HepG2 (cell line): Measurements from ENCODE around the gene NARF. TPM values are rescaled to one million over a fixed set of nuclear protein-coding genes. Genes with fewer than 3 reads are reported as not detected.

Source experiments
- KLF11 ChIP-seq: IDR thresholded peaks from 2 replicates; pipeline ENCODE4 v1.6.1; 2016; ENCODE audit warnings: missing compliant biosample characterization
- TGIF2 ChIP-seq: IDR thresholded peaks from 2 replicates; pipeline ENCODE4 v1.6.1; 2016; ENCODE audit warnings: control low read depth, missing compliant biosample characterization
- ZNF20 ChIP-seq: sonication (generic); formaldehyde crosslinking; IDR thresholded peaks from 2 replicates; pipeline ENCODE4 v1.4.0; 2020; ENCODE audit warnings: mild to moderate bottlenecking, moderate library complexity, missing genetic modification reagents
- ZNF703 ChIP-seq: sonication (generic); formaldehyde crosslinking; IDR thresholded peaks from 2 replicates; pipeline ENCODE4 v1.5.1; 2020; ENCODE audit warnings: missing genetic modification reagents, mild to moderate bottlenecking, moderate library complexity, borderline replicate concordance
- ZNF772 ChIP-seq: sonication (generic); formaldehyde crosslinking; IDR thresholded peaks from 2 replicates; pipeline ENCODE4 v1.5.0; 2020; ENCODE audit warnings: mild to moderate bottlenecking, missing genetic modification reagents
- polyA plus RNA-seq, 8 experiments: library from polyadenylated mRNA; depleted of rRNA in 3 of 8; stranded (reverse) in 7 of 8; unstranded in 1 of 8; fragments of >200 nt; fragmentation: Illumina TruSeq in 4 of 8; extraction: Trizol in 4 of 8; gene quantifications; 2 replicates each; pipeline versions ENCODE4 v1.2.1 to v1.2.3, GENCODE V29; 2011 to 2016; ENCODE audit warnings: low read depth in 4 of 8, missing spikeins in 1 of 8, mixed read lengths in 1 of 8; ENCODE audit not compliant: insufficient read depth in 1 of 8
- total RNA-seq, 5 experiments: library from RNA; depleted of rRNA; stranded (reverse); fragments of >200 nt; fragmentation: Illumina TruSeq; extraction: Trizol; gene quantifications; 2 replicates each; pipeline ENCODE4 v1.2.3, GENCODE V29; 2016; ENCODE audit warnings: low read depth in 1 of 5
- TF ChIP-seq, protein P1 (sequence below): sonication (generic); formaldehyde crosslinking; IDR thresholded peaks from 2 replicates; pipeline ENCODE4 v1.8.1; 2023; ENCODE audit warnings: mild to moderate bottlenecking, inconsistent platforms, moderate library complexity, missing genetic modification reagents, borderline replicate concordance
- TF ChIP-seq, protein P2 (sequence below): sonication (generic); formaldehyde crosslinking; IDR thresholded peaks from 2 replicates; pipeline ENCODE4 v1.5.0; 2020; ENCODE audit warnings: missing genetic modification reagents
- TF ChIP-seq, protein P3 (sequence below): sonication (generic); formaldehyde crosslinking; IDR thresholded peaks from 2 replicates; pipeline ENCODE4 v1.4.0; 2020; ENCODE audit warnings: missing genetic modification reagents
- TF ChIP-seq, protein P4 (sequence below): sonication (generic); formaldehyde crosslinking; IDR thresholded peaks from 2 replicates; pipeline ENCODE4 v1.5.0; 2020; ENCODE audit warnings: mild to moderate bottlenecking, missing genetic modification reagents, borderline replicate concordance
- TF ChIP-seq, protein P5 (sequence below): sonication (generic); formaldehyde crosslinking; IDR thresholded peaks from 2 replicates; pipeline ENCODE4 v1.4.0; 2020; ENCODE audit warnings: missing genetic modification reagents, borderline replicate concordance

The NARF gene
- total and polyA plus RNA-seq, 2 of the 13 experiments (the other 11 are each of a cell fraction or from before 2014, with no cell fraction given) = 61.1 to 144 TPM

DNA sequence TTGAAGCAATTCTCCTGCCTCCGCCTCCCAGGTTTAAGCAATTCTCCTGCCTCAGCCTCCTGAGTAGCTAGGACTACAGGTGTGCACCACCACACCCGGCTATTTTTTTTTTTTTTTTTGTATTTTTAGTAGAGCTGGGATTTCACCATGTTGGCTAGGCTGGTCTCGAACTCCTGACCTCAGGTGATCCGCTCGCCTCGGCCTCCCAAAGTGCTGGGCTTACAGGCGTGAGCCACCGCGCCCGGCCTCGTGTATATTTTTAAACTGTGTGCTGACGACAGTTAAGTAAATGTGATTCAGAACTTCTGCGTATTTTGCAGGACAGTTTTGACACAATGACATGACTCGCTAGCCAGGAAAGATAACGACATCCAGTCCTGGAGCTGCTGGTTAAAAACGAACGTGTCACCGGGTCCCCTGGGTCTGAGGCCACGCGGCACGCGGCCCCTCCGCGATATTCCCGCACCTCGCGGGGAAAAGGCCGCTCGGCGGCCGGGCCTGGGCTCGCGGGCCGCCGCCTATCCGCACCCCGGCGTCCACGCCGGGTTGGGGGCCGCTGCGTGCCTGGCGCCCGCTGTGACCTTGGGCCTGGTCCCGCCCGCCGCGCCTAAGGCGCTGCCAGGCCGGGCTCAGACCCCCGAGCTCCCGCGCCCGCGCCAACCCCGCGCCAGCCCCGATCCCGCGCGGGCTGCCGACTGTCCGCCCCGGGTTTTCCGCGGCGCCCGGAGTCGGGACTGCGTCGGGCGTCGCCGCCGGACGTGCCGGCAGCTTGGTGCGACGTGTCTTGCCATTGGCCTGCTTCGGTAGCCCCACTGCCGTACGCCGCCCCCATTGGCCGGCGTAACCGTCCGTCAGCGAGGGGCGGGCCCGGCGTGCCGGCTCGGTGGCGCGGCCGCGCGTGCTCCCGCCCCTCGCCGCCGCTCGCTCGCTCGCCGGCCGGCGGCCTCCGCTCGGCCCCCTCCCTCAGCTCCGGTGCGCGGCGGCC is 60.6 kb downstream of the NARF start, which contains the start of gene FOXK2 (continued):
- TF ChIP-seq, protein P1, sequence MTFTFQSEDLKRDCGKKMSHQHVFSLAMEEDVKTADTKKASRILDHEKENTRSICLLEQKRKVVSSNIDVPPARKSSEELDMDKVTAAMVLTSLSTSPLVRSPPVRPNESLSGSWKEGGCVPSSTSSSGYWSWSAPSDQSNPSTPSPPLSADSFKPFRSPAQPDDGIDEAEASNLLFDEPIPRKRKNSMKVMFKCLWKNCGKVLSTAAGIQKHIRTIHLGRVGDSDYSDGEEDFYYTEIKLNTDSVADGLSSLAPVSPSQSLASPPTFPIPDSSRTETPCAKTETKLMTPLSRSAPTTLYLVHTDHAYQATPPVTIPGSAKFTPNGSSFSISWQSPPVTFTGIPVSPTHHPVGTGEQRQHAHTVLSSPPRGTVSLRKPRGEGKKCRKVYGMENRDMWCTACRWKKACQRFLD (CRISPR knock-in tag) = peak; percentile 55; the same call in 1 of the 2 replicates
- TF ChIP-seq, protein P2, sequence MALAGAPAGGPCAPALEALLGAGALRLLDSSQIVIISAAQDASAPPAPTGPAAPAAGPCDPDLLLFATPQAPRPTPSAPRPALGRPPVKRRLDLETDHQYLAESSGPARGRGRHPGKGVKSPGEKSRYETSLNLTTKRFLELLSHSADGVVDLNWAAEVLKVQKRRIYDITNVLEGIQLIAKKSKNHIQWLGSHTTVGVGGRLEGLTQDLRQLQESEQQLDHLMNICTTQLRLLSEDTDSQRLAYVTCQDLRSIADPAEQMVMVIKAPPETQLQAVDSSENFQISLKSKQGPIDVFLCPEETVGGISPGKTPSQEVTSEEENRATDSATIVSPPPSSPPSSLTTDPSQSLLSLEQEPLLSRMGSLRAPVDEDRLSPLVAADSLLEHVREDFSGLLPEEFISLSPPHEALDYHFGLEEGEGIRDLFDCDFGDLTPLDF (CRISPR knock-in tag) = peak; percentile 56; the same call in 1 of the 2 replicates
- TF ChIP-seq, protein P3, sequence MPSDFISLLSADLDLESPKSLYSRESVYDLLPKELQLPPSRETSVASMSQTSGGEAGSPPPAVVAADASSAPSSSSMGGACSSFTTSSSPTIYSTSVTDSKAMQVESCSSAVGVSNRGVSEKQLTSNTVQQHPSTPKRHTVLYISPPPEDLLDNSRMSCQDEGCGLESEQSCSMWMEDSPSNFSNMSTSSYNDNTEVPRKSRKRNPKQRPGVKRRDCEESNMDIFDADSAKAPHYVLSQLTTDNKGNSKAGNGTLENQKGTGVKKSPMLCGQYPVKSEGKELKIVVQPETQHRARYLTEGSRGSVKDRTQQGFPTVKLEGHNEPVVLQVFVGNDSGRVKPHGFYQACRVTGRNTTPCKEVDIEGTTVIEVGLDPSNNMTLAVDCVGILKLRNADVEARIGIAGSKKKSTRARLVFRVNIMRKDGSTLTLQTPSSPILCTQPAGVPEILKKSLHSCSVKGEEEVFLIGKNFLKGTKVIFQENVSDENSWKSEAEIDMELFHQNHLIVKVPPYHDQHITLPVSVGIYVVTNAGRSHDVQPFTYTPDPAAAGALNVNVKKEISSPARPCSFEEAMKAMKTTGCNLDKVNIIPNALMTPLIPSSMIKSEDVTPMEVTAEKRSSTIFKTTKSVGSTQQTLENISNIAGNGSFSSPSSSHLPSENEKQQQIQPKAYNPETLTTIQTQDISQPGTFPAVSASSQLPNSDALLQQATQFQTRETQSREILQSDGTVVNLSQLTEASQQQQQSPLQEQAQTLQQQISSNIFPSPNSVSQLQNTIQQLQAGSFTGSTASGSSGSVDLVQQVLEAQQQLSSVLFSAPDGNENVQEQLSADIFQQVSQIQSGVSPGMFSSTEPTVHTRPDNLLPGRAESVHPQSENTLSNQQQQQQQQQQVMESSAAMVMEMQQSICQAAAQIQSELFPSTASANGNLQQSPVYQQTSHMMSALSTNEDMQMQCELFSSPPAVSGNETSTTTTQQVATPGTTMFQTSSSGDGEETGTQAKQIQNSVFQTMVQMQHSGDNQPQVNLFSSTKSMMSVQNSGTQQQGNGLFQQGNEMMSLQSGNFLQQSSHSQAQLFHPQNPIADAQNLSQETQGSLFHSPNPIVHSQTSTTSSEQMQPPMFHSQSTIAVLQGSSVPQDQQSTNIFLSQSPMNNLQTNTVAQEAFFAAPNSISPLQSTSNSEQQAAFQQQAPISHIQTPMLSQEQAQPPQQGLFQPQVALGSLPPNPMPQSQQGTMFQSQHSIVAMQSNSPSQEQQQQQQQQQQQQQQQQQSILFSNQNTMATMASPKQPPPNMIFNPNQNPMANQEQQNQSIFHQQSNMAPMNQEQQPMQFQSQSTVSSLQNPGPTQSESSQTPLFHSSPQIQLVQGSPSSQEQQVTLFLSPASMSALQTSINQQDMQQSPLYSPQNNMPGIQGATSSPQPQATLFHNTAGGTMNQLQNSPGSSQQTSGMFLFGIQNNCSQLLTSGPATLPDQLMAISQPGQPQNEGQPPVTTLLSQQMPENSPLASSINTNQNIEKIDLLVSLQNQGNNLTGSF (CRISPR knock-in tag) = no peak; the same call in 1 of the 2 replicates
- TF ChIP-seq, protein P4, sequence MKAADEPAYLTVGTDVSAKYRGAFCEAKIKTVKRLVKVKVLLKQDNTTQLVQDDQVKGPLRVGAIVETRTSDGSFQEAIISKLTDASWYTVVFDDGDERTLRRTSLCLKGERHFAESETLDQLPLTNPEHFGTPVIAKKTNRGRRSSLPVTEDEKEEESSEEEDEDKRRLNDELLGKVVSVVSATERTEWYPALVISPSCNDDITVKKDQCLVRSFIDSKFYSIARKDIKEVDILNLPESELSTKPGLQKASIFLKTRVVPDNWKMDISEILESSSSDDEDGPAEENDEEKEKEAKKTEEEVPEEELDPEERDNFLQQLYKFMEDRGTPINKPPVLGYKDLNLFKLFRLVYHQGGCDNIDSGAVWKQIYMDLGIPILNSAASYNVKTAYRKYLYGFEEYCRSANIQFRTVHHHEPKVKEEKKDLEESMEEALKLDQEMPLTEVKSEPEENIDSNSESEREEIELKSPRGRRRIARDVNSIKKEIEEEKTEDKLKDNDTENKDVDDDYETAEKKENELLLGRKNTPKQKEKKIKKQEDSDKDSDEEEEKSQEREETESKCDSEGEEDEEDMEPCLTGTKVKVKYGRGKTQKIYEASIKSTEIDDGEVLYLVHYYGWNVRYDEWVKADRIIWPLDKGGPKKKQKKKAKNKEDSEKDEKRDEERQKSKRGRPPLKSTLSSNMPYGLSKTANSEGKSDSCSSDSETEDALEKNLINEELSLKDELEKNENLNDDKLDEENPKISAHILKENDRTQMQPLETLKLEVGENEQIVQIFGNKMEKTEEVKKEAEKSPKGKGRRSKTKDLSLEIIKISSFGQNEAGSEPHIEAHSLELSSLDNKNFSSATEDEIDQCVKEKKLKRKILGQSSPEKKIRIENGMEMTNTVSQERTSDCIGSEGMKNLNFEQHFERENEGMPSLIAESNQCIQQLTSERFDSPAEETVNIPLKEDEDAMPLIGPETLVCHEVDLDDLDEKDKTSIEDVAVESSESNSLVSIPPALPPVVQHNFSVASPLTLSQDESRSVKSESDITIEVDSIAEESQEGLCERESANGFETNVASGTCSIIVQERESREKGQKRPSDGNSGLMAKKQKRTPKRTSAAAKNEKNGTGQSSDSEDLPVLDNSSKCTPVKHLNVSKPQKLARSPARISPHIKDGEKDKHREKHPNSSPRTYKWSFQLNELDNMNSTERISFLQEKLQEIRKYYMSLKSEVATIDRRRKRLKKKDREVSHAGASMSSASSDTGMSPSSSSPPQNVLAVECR (CRISPR knock-in tag) = peak; percentile 67; the same call in 1 of the 2 replicates
- TF ChIP-seq ZNF772 = peak; percentile 64; the same call in 1 of the 2 replicates
- no peak for TF ChIP-seq ZNF703 (CRISPR knock-in tag)
- TF ChIP-seq TGIF2 = no peak
- TF ChIP-seq KLF11 (CRISPR knock-in tag) = no peak
- no peak for TF ChIP-seq ZNF20 (CRISPR knock-in tag)
- TF ChIP-seq, protein P5, sequence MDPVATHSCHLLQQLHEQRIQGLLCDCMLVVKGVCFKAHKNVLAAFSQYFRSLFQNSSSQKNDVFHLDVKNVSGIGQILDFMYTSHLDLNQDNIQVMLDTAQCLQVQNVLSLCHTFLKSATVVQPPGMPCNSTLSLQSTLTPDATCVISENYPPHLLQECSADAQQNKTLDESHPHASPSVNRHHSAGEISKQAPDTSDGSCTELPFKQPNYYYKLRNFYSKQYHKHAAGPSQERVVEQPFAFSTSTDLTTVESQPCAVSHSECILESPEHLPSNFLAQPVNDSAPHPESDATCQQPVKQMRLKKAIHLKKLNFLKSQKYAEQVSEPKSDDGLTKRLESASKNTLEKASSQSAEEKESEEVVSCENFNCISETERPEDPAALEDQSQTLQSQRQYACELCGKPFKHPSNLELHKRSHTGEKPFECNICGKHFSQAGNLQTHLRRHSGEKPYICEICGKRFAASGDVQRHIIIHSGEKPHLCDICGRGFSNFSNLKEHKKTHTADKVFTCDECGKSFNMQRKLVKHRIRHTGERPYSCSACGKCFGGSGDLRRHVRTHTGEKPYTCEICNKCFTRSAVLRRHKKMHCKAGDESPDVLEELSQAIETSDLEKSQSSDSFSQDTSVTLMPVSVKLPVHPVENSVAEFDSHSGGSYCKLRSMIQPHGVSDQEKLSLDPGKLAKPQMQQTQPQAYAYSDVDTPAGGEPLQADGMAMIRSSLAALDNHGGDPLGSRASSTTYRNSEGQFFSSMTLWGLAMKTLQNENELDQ = no peak
